Measurements from ENCODE around the gene WRNIP1. TPM values are rescaled to one million over a fixed set of nuclear protein-coding genes. Genes with fewer than 3 reads are reported as not detected.

WRNIP1 gene
- total and polyA plus RNA-seq, 2 of the 13 experiments (the other 11 are each of a cell fraction or from before 2014, with no cell fraction given): 77.7 to 90.3 TPM

GRCh38 chr6:2775003-2775402 lies 9.8 kb downstream of the WRNIP1 start:
- 90% methylated on average over 1 of the region's 1 CpG for WGBS (ENCODE audit: low lambda C conversion rate)
- BruUV-seq (replicated peaks): no TSS peak
- Histone ChIP-seq H3K27ac (ENCODE audit: extremely low read length, insufficient read depth, low read length) (no peak overlapping the region), H3K36me3 (replicated peaks in 1 of 2; ENCODE audit: control insufficient read depth in 1 of 2, insufficient read depth in 2 of 2, low read length in 2 of 2) (peaks cover 24 to 86% of the 10 kb centered on the region in 2 experiments), H3K79me2 (ENCODE audit: insufficient read depth, low read length) (peaks cover 94% of the 10 kb centered on the region), H3K9ac (ENCODE audit: insufficient read depth, low read depth, low read length) (no peak overlapping the region), H4K20me1 (ENCODE audit: insufficient read depth, low read length) (peaks cover 24% of the 10 kb centered on the region), H3K4me3 (replicated peaks in 1 of 3; ENCODE audit: insufficient read depth in 1 of 3, low read depth in 2 of 3, low read length in 3 of 3) (no peak overlapping the region), H3K4me2 (ENCODE audit: low read depth, low read length) (no peak overlapping the region), H3K27me3 (ENCODE audit: control insufficient read depth in 1 of 2, insufficient read depth in 2 of 2, low read length in 2 of 2) (no peaks in the 10 kb centered on the region), H3K4me1 (ENCODE audit: insufficient read depth, low read length) (peaks cover 29% of the 10 kb centered on the region), H3K9me3 (ENCODE audit: low read length) (no peaks in the 10 kb centered on the region), H2AFZ (ENCODE audit: low read length) (no peak overlapping the region)
- in situ Hi-C loops (cut with HindIII; ENCODE audit: extremely low pct_ligation_motif_present, low pct_unique_long_range_greater_than_20kb): no loop called here
- no peak for TF ChIP-seq ZNF362 (CRISPR knock-in tag; IDR thresholded peaks at IDR 0.05; ENCODE audit: borderline replicate concordance)
- TF ChIP-seq MBNL3 (CRISPR knock-in tag; conservative IDR thresholded peaks at IDR 0.05): no peak
- TF ChIP-seq ZFAT (CRISPR knock-in tag; conservative IDR thresholded peaks at IDR 0.05): no peak
- no peak for TF ChIP-seq PBX2 (CRISPR knock-in tag; IDR thresholded peaks at IDR 0.05)
- TF ChIP-seq ZNF30 (CRISPR knock-in tag; IDR thresholded peaks at IDR 0.05): no peak
- no peak for TF ChIP-seq TP53 (CRISPR knock-in tag; conservative IDR thresholded peaks at IDR 0.05)
- no peak for TF ChIP-seq ZNF546 (CRISPR knock-in tag; conservative IDR thresholded peaks at IDR 0.05)
- TF ChIP-seq ZSCAN9 (CRISPR knock-in tag; IDR thresholded peaks at IDR 0.05; ENCODE audit: borderline replicate concordance): no peak
- TF ChIP-seq CERS6 (CRISPR knock-in tag; IDR thresholded peaks at IDR 0.05): no peak
- no peak for TF ChIP-seq ZNF616 (CRISPR knock-in tag; IDR thresholded peaks at IDR 0.05; ENCODE audit: low read depth)
- DNase-seq (ENCODE audit: low spot score) (no peak), ATAC-seq (no peak), FAIRE-seq (no peak)
- intact Hi-C loops (cut with micrococcal nuclease; ENCODE audit: unreplicated experiment): no loop called here
- CTCF ChIA-PET (ENCODE audit: low intra/inter-chr PET ratio, low total read pairs): no interaction called here
- POLR2A ChIA-PET: no interaction called here

All from HepG2 (cell line).